Fibroblast of lung (primary cell): ENCODE data around the gene WDPCP. TPM values are rescaled to one million over a fixed set of nuclear protein-coding genes. Genes with fewer than 3 reads are reported as not detected.
"Not testable (repeated sequence)": the region's sequence is repeated elsewhere in the genome, so short reads cannot be mapped to it uniquely, and the experiment has no call there.

Experiments
- DNase-seq, 2 donors: peaks; one replicate each; pipeline versions ENCODE4 v3.0.0 to v3.0.0-alpha.2; 2010; ENCODE audit warnings: low read depth in 2 of 2
- H2AFZ ChIP-seq: 2 replicates; pipeline ENCODE4 v1.5.1; 2012; ENCODE audit warnings: low read length, control low read depth, inconsistent platforms
- H3K27ac ChIP-seq: 2 replicates; pipeline ENCODE4 v1.5.1; 2011; ENCODE audit warnings: low read length, control low read depth; ENCODE audit not compliant: insufficient read depth
- H3K27me3 ChIP-seq: 2 replicates; pipeline ENCODE4 v1.5.1; 2011; ENCODE audit warnings: mild to moderate bottlenecking, low read length; ENCODE audit not compliant: control insufficient read depth, insufficient read depth
- H3K36me3 ChIP-seq: 2 replicates; pipeline ENCODE4 v1.5.1; 2011; ENCODE audit warnings: low read length; ENCODE audit not compliant: control insufficient read depth, insufficient read depth
- H3K4me1 ChIP-seq: 2 replicates; pipeline ENCODE4 v1.5.1; 2011; ENCODE audit warnings: low read length; ENCODE audit not compliant: control insufficient read depth, insufficient read depth; ENCODE audit errors: extremely low read depth
- H3K4me2 ChIP-seq: 2 replicates; pipeline ENCODE4 v1.5.1; 2011; ENCODE audit warnings: low read length, control low read depth; ENCODE audit not compliant: insufficient read depth; ENCODE audit errors: extremely low read depth
- H3K4me3 ChIP-seq, 4 experiments: fragments of 200-600 bp in 1 of 4; sonication (generic) in 1 of 4; replicated peaks in 1 of 4; 2 replicates each; pipeline ENCODE4 v1.5.1; 2011 to 2016; ENCODE audit warnings: low read length in 4 of 4, low read depth in 3 of 4, mild to moderate bottlenecking in 3 of 4, control low read depth in 2 of 4, inconsistent platforms in 1 of 4, mixed read lengths in 1 of 4; ENCODE audit not compliant: insufficient read depth in 1 of 4; ENCODE audit errors: control extremely low read depth in 1 of 4
- H3K79me2 ChIP-seq: 2 replicates; pipeline ENCODE4 v1.5.1; 2012; ENCODE audit warnings: mild to moderate bottlenecking, low read length, inconsistent platforms; ENCODE audit not compliant: control insufficient read depth, insufficient read depth
- H3K9ac ChIP-seq: 2 replicates; pipeline ENCODE4 v1.5.1; 2011; ENCODE audit warnings: mild to moderate bottlenecking, low read length, control low read depth; ENCODE audit not compliant: insufficient read depth
- H3K9me3 ChIP-seq: 2 replicates; pipeline ENCODE4 v1.5.1; 2012; ENCODE audit warnings: low read depth, low read length; ENCODE audit not compliant: control insufficient read depth, insufficient read depth
- H4K20me1 ChIP-seq: 2 replicates; pipeline ENCODE4 v1.5.1; 2011; ENCODE audit warnings: low read length; ENCODE audit not compliant: control insufficient read depth, insufficient read depth; ENCODE audit errors: extremely low read depth
- CTCF ChIP-seq, 2 donors: IDR thresholded peaks in 1 of 2; conservative IDR thresholded peaks in 1 of 2; 1 replicate in 1 of 2; 2 replicates in 1 of 2; pipeline ENCODE4 v1.5.1; 2011 to 2012; ENCODE audit warnings: low read length in 2 of 2, control low read depth in 1 of 2, inconsistent platforms in 1 of 2, low read depth in 1 of 2, mild to moderate bottlenecking in 1 of 2
- EZH2 ChIP-seq: IDR thresholded peaks from 2 replicates; pipeline ENCODE4 v1.5.1; 2012; ENCODE audit warnings: low read length, control low read depth, mild to moderate bottlenecking; ENCODE audit errors: missing control alignments
- polyA plus RNA-seq, 2 donors: library from polyadenylated mRNA; depleted of rRNA in 1 of 2; stranded (reverse) in 1 of 2; unstranded in 1 of 2; fragments of >200 nt; gene quantifications; 2 replicates each; pipeline ENCODE4 v1.2.1, GENCODE V29; 2011 to 2012; ENCODE audit warnings: missing spikeins in 1 of 2
- total RNA-seq: library from RNA; depleted of rRNA; stranded (reverse); fragments of >200 nt; gene quantifications from 2 replicates; pipeline ENCODE4 v1.2.1, GENCODE V29; 2014

WDPCP gene
- total and polyA plus RNA-seq, 2 donors (not counting 1 experiment from before 2014, with no cell fraction given): 5.2 to 8.4 TPM

GRCh38 chr2:63334910-63335309 lies 253.4 kb downstream of the WDPCP start:
- Histone ChIP-seq H3K27me3 (no peaks in the 10 kb centered on the region), H4K20me1 (no peaks in the 10 kb centered on the region), H3K36me3 (no peaks in the 10 kb centered on the region), H3K9ac (no peak overlapping the region), H3K4me1 (no peaks in the 10 kb centered on the region), H2AFZ (no peak overlapping the region), H3K4me2 (no peak overlapping the region), H3K9me3 (no peaks in the 10 kb centered on the region), H3K27ac (no peak overlapping the region), H3K4me3 (no peak overlapping the region), H3K79me2 (no peaks in the 10 kb centered on the region)
- TF ChIP-seq CTCF (conservative IDR thresholded peaks at IDR 0.05 in 1 of 2, IDR thresholded peaks at IDR 0.05 in 1 of 2; ENCODE audit: low read depth in 1 of 2, low read length in 2 of 2) (no peak), EZH2 (no peak)
- no peak for DNase-seq

- Histone ChIP-seq H3K4me3 (no peak overlapping the region), H3K79me2 (no peaks in the 10 kb centered on the region), H2AFZ (no peak overlapping the region), H3K4me2 (no peak overlapping the region), H3K9ac (no peak overlapping the region), H4K20me1 (no peaks in the 10 kb centered on the region), H3K27ac (no peak overlapping the region), H3K4me1 (no peaks in the 10 kb centered on the region), H3K36me3 (no peaks in the 10 kb centered on the region), H3K9me3 (no peaks in the 10 kb centered on the region), H3K27me3 (no peaks in the 10 kb centered on the region)
- DNase-seq: no peak
- no peak for TF ChIP-seq EZH2
- no peak for TF ChIP-seq CTCF (conservative IDR thresholded peaks at IDR 0.05 in 1 of 2, IDR thresholded peaks at IDR 0.05 in 1 of 2; ENCODE audit: low read depth in 1 of 2, low read length in 2 of 2)
These were observed 261.8 kb downstream of the WDPCP start for GRCh38 chr2:63326473-63326872.

- H3K27ac ChIP-seq, H2AFZ ChIP-seq, H3K4me3 ChIP-seq, H3K36me3 ChIP-seq, H3K9ac ChIP-seq, H4K20me1 ChIP-seq, H3K79me2 ChIP-seq, DNase-seq, H3K4me1 ChIP-seq, H3K9me3 ChIP-seq, H3K4me2 ChIP-seq, H3K27me3 ChIP-seq: not testable (repeated sequence)
These were observed 264.6 kb downstream of the WDPCP start for GRCh38 chr2:63323662-63324061.

GRCh38 chr2:63321973-63322372 lies 266.3 kb downstream of the WDPCP start:
- not testable (repeated sequence) for DNase-seq, H3K4me3 ChIP-seq, H4K20me1 ChIP-seq, H3K4me1 ChIP-seq, H2AFZ ChIP-seq, H3K9ac ChIP-seq, H3K27me3 ChIP-seq, H3K36me3 ChIP-seq, H3K27ac ChIP-seq, H3K4me2 ChIP-seq, H3K9me3 ChIP-seq, H3K79me2 ChIP-seq
